A673 (cell line): ENCODE measurements around the gene CLDN14. TPM values are rescaled to one million over a fixed set of nuclear protein-coding genes. Genes with fewer than 3 reads are reported as not detected.

ENCODE experiments used
- Bru-seq: library from RNA; stranded (reverse); fragments of 400-500 nt; gene quantifications from one replicate; lab custom pipeline; 2021; lab: Mats Ljungman, UMichigan
- BruChase-seq, 2 experiments: library from RNA; stranded (reverse); fragments of 400-500 nt; gene quantifications; one replicate each; lab custom pipeline; 2021; lab: Mats Ljungman, UMichigan
- BruUV-seq: library from RNA; stranded (reverse); fragments of 400-500 nt; replicated peaks from 2 replicates; lab custom pipeline; 2021; lab: Mats Ljungman, UMichigan
- CTCF ChIA-PET: fragments of 300-600 bp; sonication (Branson Sonifier 250); formaldehyde crosslinking; loops from one replicate; lab custom pipeline; 2022; ENCODE audit warnings: antibody characterized with exemption; lab: Charles Lee
- POLR2A ChIA-PET: fragments of 300-600 bp; sonication (Branson Sonifier 250); formaldehyde crosslinking; loops from one replicate; lab custom pipeline; 2022; ENCODE audit warnings: antibody characterized with exemption; ENCODE audit not compliant: low non-redundant PET; lab: Charles Lee
- DNase-seq: peaks from one replicate; pipeline ENCODE4 v3.0.0-alpha.2; 2015; ENCODE audit warnings: low spot score
- H3K27ac ChIP-seq: fragments of 200-600 bp; sonication (generic); 2 replicates; pipeline ENCODE4 v1.5.1; 2016; ENCODE audit warnings: mixed run types, low read depth, mild to moderate bottlenecking, mixed read lengths, antibody characterized with exemption, low read length; ENCODE audit not compliant: poor library complexity, severe bottlenecking
- H3K27me3 ChIP-seq: fragments of 200-600 bp; sonication (generic); replicated peaks from 2 replicates; pipeline ENCODE4 v1.6.1; 2017; ENCODE audit warnings: mixed run types, low read depth, mild to moderate bottlenecking, mixed read lengths, antibody characterized with exemption, low read length; ENCODE audit not compliant: insufficient read depth, poor library complexity
- H3K36me3 ChIP-seq: fragments of 200-600 bp; sonication (generic); 2 replicates; pipeline ENCODE4 v1.6.1; 2016; ENCODE audit warnings: mixed run types, mild to moderate bottlenecking, mixed read lengths, antibody characterized with exemption, low read length; ENCODE audit not compliant: insufficient read depth, poor library complexity, severe bottlenecking
- H3K4me1 ChIP-seq: fragments of 200-600 bp; sonication (generic); 2 replicates; pipeline ENCODE4 v1.6.1; 2017; ENCODE audit warnings: mixed run types, mild to moderate bottlenecking, mixed read lengths, antibody characterized with exemption, low read length; ENCODE audit not compliant: insufficient read depth, poor library complexity, severe bottlenecking
- H3K4me3 ChIP-seq: fragments of 200-600 bp; sonication (generic); 2 replicates; pipeline ENCODE4 v1.5.1; 2016; ENCODE audit warnings: low read depth, mixed run types, mild to moderate bottlenecking, mixed read lengths, low read length; ENCODE audit not compliant: poor library complexity, severe bottlenecking
- H3K9me3 ChIP-seq: fragments of 200-600 bp; sonication (generic); 2 replicates; pipeline ENCODE4 v1.6.1; 2016; ENCODE audit warnings: mixed run types, low read depth, mild to moderate bottlenecking, mixed read lengths, antibody characterized with exemption, low read length; ENCODE audit not compliant: poor library complexity, severe bottlenecking
- CTCF ChIP-seq: fragments of 300-800, 200-600 bp; sonication (generic); conservative IDR thresholded peaks from 2 replicates; pipeline ENCODE4 v1.5.1; 2017; ENCODE audit warnings: low read depth, mild to moderate bottlenecking, antibody characterized with exemption, low read length, moderate library complexity, mixed read lengths
- EZH2 ChIP-seq: fragments of 200-600 bp; sonication (generic); IDR thresholded peaks from 2 replicates; pipeline ENCODE4 v1.6.1; 2017; ENCODE audit warnings: borderline replicate concordance, low read depth, mild to moderate bottlenecking, mixed read lengths, antibody characterized with exemption, low read length; ENCODE audit not compliant: poor library complexity, severe bottlenecking
- intact Hi-C: fragments of 100-400 bp; cut with micrococcal nuclease; formaldehyde crosslinking; loops from one replicate; pipeline ENCODE4 v1.10.0; 2022; ENCODE audit not compliant: unreplicated experiment
- long read RNA-seq: library from polyadenylated mRNA; stranded (forward); transcript quantifications from one replicate; pipeline ENCODE4 v2.0.0, GENCODE V29; 2022
- total RNA-seq: library from RNA; stranded (reverse); gene quantifications from 2 replicates; pipeline ENCODE4 v1.2.3, GENCODE V29; 2021

CLDN14 gene
- total RNA-seq (not detected in 2 replicates), Bru-seq, nascent RNA (percentile 18 among the genes with signal in this experiment), BruChase-seq, experiment 1, labeled RNA remaining after a 2-hour chase (percentile 10 among the genes with signal in this experiment), BruChase-seq, experiment 2, labeled RNA remaining after a 6-hour chase (percentile 9 among the genes with signal in this experiment)
- long read RNA-seq, partial matches to known transcripts = 0 of 1 reads
- long read RNA-seq, other reads (novel, unspliced or antisense) = 1 of 1 reads

GRCh38 chr21:36479415-36480402 lies at the start of gene CLDN14:
Gene CLDN14 (minus strand): TSS chr21:36480122. CDS start chr21:36461695, 18,427 bp downstream.
- POLR2A ChIA-PET = no interaction called here
- H3K27ac ChIP-seq = peak within 1 kb of the TSS; percentile 48
- CTCF ChIA-PET = interaction anchor here (0.6 to 1.0 kb wide), 4 partner anchors 60 to 315 kb away, joined by 3 to 4 read pairs (median 3); no protein-coding TSS in a partner anchor
- H3K4me1 ChIP-seq = peaks cover 19% of the 10 kb centered on the region
- TF ChIP-seq CTCF = no peak
- TF ChIP-seq EZH2 = no peak
- no TSS peak for BruUV-seq
- intact Hi-C loops = no loop called here
- no peak within 1 kb of the TSS for H3K4me3 ChIP-seq
- H3K9me3 ChIP-seq = no peaks in the 10 kb centered on the region
- H3K36me3 ChIP-seq = no peaks in the 10 kb centered on the region
- no peaks in the 10 kb centered on the region for H3K27me3 ChIP-seq
- no peak for DNase-seq

GRCh38 chr21:36528716-36529115 lies 48.8 kb upstream of the CLDN14 start:
- ChIA-PET POLR2A (no interaction called here), CTCF (no interaction called here)
- no TSS peak for BruUV-seq
- intact Hi-C loops = no loop called here
- H3K36me3 ChIP-seq = no peaks in the 10 kb centered on the region
- H3K27me3 ChIP-seq = no peaks in the 10 kb centered on the region
- H3K9me3 ChIP-seq = no peaks in the 10 kb centered on the region
- H3K27ac ChIP-seq = no peak overlapping the region
- TF ChIP-seq CTCF (no peak), EZH2 (no peak)
- no peak for DNase-seq
- H3K4me3 ChIP-seq = no peak overlapping the region
- no peaks in the 10 kb centered on the region for H3K4me1 ChIP-seq

- BruUV-seq = no TSS peak
- H3K36me3 ChIP-seq = no peaks in the 10 kb centered on the region
- intact Hi-C loops = no loop called here
- H3K9me3 ChIP-seq = no peaks in the 10 kb centered on the region
- H3K4me3 ChIP-seq = no peak overlapping the region
- no peak overlapping the region for H3K27ac ChIP-seq
- POLR2A ChIA-PET = no interaction called here
- TF ChIP-seq CTCF (no peak), EZH2 (no peak)
- CTCF ChIA-PET = no interaction called here
- H3K27me3 ChIP-seq = no peaks in the 10 kb centered on the region
- H3K4me1 ChIP-seq = no peaks in the 10 kb centered on the region
- no peak for DNase-seq
Measured at GRCh38 chr21:36527317-36527716, 47.4 kb upstream of the CLDN14 start.
